ENCODE data around the gene TLK2.

TLK2 gene

GRCh38 chr17:62616993-62617893, 138.6 kb downstream of the TLK2 start:
- TF ChIP-seq GATA2 (IDR thresholded peaks at IDR 0.05; ENCODE audit: low read depth, low read length) (no peak), GATA3 (IDR thresholded peaks at IDR 0.05; ENCODE audit: low read depth, low read length) (no peak)

- no peak for TF ChIP-seq GATA2 (IDR thresholded peaks at IDR 0.05; ENCODE audit: low read depth, low read length)
- TF ChIP-seq GATA3 (IDR thresholded peaks at IDR 0.05; ENCODE audit: low read depth, low read length) = no peak
Observed at GRCh38 chr17:62617894-62618472, 139.4 kb downstream of the TLK2 start.

DNA sequence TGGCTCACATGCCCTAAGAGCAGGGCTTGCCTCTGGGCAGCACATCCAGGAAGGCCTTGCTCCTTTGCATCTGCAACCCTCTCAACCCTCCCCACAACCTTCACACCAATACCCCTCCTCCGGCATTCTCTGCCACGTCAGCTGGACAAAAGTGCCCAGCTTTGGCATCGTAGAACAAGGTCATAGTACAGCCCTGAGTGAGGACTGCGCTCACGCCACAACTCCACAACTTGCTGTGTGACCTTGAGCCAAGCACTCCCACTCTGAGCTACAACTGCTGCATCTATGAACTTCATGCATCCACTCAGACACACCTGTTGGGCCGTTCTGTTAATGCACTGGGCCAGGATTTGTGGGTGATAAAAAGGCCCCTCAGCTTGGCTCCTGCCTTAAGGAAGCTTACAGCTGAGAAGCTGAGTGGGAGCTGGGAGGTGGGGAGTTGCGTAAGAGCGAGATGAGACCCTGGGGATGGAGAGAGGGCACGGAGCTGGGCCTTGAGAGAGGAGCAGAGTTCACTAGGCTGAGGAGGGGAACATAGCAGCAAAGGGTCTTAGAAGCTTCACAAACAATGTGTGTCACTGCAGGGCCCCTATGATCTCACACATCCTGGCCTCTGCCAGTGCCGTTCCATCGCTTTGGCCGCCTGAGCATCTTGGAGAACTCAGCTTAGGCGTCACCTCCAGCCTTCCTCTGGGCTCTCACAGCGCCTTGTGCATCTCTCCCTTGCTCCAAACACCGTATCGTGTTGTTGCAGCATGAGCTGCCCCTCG, 140.2 kb downstream of the TLK2 start:
- no peak for TF ChIP-seq GATA3 (IDR thresholded peaks at IDR 0.05; ENCODE audit: low read depth, low read length)
- TF ChIP-seq GATA2 (IDR thresholded peaks at IDR 0.05; ENCODE audit: low read depth, low read length) = no peak

GRCh38 chr17:62619417-62620155, 141.0 kb downstream of the TLK2 start:
- TF ChIP-seq GATA3 (IDR thresholded peaks at IDR 0.05; ENCODE audit: low read depth, low read length) = no peak
- no peak for TF ChIP-seq GATA2 (IDR thresholded peaks at IDR 0.05; ENCODE audit: low read depth, low read length)

DNA sequence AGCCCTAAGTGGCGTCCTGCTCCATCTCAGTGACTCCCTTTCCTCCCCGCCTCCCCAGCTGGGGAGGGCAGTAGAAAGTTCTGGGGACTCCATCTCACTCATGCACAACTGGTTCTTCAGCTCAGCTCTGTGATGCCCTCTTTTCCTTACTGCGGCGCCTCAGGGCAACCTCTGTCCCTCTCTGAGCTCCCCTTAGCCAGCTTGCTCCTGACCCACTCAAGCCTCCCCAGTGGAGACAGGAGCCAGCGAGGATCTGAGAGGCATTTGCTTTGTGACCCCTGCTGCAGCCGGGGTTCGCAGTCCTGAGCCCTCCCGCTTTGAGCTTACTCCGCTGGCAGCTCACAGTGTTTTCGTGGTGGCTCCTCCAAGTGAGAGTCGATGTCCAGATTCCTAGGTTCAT, 142.6 kb downstream of the TLK2 start:
- TF ChIP-seq GATA2 (IDR thresholded peaks at IDR 0.05; ENCODE audit: low read depth, low read length) = no peak
- TF ChIP-seq GATA3 (IDR thresholded peaks at IDR 0.05; ENCODE audit: low read depth, low read length) = no peak

DNA sequence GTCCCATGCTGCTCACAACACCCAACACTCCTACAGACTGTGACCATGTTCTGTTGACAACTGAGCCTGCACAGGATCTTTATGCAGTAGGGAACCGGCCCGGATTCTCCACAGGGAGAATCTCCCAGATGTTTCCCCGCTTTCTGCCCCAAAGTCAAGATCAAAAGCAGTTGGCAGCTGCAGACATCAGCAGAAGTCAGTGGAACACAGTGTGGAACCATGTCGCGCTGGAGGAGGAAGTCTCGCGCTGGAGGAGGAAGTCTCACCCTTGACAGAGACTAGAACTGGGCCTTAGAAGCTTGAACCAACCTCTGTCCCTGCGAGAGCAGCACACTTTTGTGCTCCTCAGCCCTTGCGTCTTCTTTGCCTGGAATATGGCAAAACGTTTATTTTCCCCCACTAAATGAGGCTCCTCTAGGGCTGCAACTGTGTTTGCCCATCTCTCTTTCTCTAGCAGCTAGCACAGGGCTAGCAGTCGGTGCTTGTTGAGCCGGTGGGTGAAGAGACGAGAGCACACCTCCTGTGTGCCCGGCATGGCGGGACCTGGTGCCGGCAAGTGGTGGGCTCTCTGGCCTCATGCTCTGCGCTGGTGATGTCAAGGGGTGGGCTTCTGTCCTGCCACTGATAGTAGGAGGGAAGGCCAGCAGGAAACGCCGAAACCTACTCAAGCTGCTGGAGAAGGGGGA, 146.7 kb downstream of the TLK2 start:
- TF ChIP-seq GATA3 (IDR thresholded peaks at IDR 0.05; ENCODE audit: low read depth, low read length) (no peak), GATA2 (IDR thresholded peaks at IDR 0.05; ENCODE audit: low read depth, low read length) (no peak)

- TF ChIP-seq GATA3 (IDR thresholded peaks at IDR 0.05; ENCODE audit: low read depth, low read length) = no peak
- TF ChIP-seq GATA2 (IDR thresholded peaks at IDR 0.05; ENCODE audit: low read depth, low read length) = no peak
Observed at GRCh38 chr17:62625870-62626200, 147.2 kb downstream of the TLK2 start.

- TF ChIP-seq GATA2 (IDR thresholded peaks at IDR 0.05; ENCODE audit: low read depth, low read length) = no peak
- no peak for TF ChIP-seq GATA3 (IDR thresholded peaks at IDR 0.05; ENCODE audit: low read depth, low read length)
Observed at GRCh38 chr17:62626719-62627218, 148.1 kb downstream of the TLK2 start.

DNA sequence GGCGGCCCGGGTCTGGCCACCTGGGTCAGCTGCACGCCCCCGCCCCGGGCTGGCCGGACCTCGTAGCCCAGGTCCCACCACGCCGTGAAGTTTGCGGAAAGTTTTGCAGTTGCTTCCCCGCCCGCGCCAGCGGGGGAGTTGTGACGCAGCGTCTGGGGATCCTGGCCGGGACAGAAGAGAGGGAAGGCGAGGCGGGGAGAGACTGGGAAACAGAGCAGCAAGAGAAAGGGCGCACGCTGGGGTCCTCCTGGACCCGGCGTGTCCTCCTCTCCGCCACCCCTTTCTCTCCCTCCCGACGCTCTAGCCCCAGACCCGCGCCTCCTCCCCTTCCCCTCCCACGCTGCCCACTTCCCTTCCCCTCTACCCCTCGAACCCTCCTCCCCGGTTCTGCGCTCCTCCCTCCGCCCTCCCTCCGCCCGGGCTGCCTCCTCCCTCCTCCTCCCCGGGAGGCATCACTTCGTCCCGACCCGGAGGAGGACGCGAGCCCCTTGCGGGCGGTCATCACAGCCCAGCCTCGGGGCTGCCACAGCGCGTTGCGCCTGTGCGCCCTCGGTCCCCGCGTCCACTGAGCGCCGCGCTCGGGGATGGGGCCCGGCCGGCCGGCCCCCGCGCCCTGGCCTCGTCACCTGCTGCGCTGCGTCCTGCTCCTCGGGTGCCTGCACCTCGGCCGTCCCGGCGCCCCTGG, 148.7 kb downstream of the TLK2 start, which contains the start of gene MRC2:
Gene MRC2 (plus strand): TSS at position 452 of the 685 bp plus-strand sequence. CDS start 133 bp downstream, at position 585.
- TF ChIP-seq GATA3 (IDR thresholded peaks at IDR 0.05; ENCODE audit: low read depth, low read length) (no peak), GATA2 (IDR thresholded peaks at IDR 0.05; ENCODE audit: low read depth, low read length) (no peak)

DNA sequence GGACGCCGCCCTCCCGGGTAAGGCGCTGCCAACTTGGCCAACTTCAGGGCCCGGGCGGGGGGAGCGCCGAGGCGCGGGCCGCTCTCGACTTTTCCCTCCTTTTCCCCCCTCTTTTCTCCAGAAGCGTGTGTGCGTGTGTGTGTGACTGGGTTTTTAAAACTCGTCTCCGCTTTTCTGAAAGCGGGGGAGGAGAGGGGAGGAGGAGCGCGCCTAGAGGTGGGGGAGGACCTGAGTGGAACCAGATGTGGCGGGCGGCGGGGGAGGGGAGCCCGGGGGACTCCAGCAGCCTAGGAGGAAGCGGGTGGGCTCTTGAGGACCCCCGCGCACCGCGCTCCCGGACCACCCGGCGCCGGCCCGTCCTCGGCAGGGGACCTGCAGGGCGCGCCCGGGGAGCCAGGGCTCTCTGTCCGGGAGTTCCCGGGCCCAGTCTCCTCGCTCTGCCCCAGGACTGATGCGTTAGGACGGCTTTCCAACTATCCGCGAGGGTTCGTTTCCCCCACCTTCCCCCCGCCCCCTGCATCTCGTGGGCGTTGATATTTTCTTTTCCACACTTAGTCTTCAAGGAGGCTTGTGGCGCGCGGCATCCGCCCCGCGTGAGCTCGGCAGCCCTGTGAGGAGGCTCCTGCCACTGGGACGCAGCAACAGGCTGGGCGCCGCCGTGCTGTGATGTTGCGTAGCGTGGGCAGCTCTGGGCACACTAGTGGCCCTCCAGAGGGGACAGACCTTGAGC, 149.4 kb downstream of the TLK2 start:
- TF ChIP-seq GATA2 (IDR thresholded peaks at IDR 0.05; ENCODE audit: low read depth, low read length) = no peak

DNA sequence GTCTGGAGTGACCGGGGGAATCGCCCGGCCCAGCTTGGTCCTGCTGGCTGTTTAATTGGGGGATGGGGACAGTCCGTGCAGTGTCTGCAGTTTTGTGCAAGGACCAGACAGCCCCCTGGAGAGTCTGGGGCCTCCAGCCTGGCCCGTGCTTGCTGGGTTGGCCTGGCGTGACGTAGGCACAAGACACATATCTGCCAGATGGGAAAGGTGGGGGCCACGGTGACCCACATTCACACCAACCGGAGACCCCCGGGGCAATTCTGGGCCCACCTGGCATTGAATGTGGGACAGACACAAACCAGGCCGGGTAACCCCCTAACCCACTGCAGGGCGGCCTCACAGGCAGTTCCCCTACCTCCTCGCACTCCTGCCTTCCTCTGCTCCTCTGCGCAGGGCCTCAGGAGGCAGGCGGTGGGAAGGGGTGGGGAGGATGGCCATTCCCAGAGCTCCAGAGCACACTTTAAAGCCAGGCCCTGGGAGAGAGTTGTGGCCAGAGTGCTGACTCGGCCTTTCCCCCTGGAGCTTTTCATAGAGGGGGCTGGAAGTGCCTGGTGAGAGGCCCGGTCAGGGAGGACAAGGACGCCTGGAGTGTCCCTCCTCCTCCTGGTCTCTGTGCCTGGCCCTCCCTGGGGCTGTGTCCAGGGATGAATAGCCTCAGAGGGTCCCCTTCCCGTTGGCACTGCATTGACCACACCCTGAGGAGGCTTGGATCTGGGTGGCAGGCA, 150.4 kb downstream of the TLK2 start:
- TF ChIP-seq GATA3 (IDR thresholded peaks at IDR 0.05; ENCODE audit: low read depth, low read length) = no peak
- no peak for TF ChIP-seq GATA2 (IDR thresholded peaks at IDR 0.05; ENCODE audit: low read depth, low read length)

Data from SH-SY5Y (cell line).